ENCODE results near the gene RNGTT.

The RNGTT gene

GRCh38 chr6:88920774-88921733, 42.4 kb downstream of the RNGTT start:
- no peak for TF ChIP-seq CTCF (IDR thresholded peaks at IDR 0.05; ENCODE audit: insufficient read depth, low read depth, low read length, missing control alignments)
- H3K4me3 ChIP-seq (ENCODE audit: low read length) = no peak overlapping the region
- DNase-seq (ENCODE audit: low read depth) = no peak

- no peak for DNase-seq (ENCODE audit: low read depth)
- TF ChIP-seq CTCF (IDR thresholded peaks at IDR 0.05; ENCODE audit: insufficient read depth, low read depth, low read length, missing control alignments) = no peak
- H3K4me3 ChIP-seq (ENCODE audit: low read length) = no peak overlapping the region
These were observed 43.3 kb downstream of the RNGTT start for GRCh38 chr6:88920088-88920487.

- no peak overlapping the region for H3K4me3 ChIP-seq (ENCODE audit: low read length)
- DNase-seq (ENCODE audit: low read depth) = peak; percentile 1
- no peak for TF ChIP-seq CTCF (IDR thresholded peaks at IDR 0.05; ENCODE audit: insufficient read depth, low read depth, low read length, missing control alignments)
These were observed 44.4 kb downstream of the RNGTT start for GRCh38 chr6:88919032-88919431.

GRCh38 chr6:88916615-88917208, 46.7 kb downstream of the RNGTT start:
- DNase-seq (ENCODE audit: low read depth) = peak; percentile 84
- no peak overlapping the region for H3K4me3 ChIP-seq (ENCODE audit: low read length)
- no peak for TF ChIP-seq CTCF (IDR thresholded peaks at IDR 0.05; ENCODE audit: insufficient read depth, low read depth, low read length, missing control alignments)

GRCh38 chr6:88914895-88915598, 48.4 kb downstream of the RNGTT start:
- DNase-seq (ENCODE audit: low read depth) = no peak
- no peak overlapping the region for H3K4me3 ChIP-seq (ENCODE audit: low read length)
- TF ChIP-seq CTCF (IDR thresholded peaks at IDR 0.05; ENCODE audit: insufficient read depth, low read depth, low read length, missing control alignments) = no peak

GRCh38 chr6:88914180-88914579, 49.2 kb downstream of the RNGTT start:
- H3K4me3 ChIP-seq (ENCODE audit: low read length) = no peak overlapping the region
- no peak for DNase-seq (ENCODE audit: low read depth)
- no peak for TF ChIP-seq CTCF (IDR thresholded peaks at IDR 0.05; ENCODE audit: insufficient read depth, low read depth, low read length, missing control alignments)
